K562 (cell line): ENCODE data around the gene CHM. TPM values are rescaled to one million over a fixed set of nuclear protein-coding genes. Genes with fewer than 3 reads are reported as not detected.

Source experiments
- ATAC-seq: fragments of 200-7000 bp; cut with Tn5 transposase; 3 replicates; pipeline ENCODE4 v1.9.1; 2020; ENCODE audit warnings: moderate library complexity
- BruUV-seq: library from RNA; stranded (reverse); fragments of 400-500 nt; replicated peaks from 2 replicates; lab custom pipeline; 2021; lab: Mats Ljungman, UMichigan
- CTCF ChIA-PET: fragments of 300-600 bp; formaldehyde crosslinking; extraction: SDS; loops from one replicate; lab custom pipeline; 2021; ENCODE audit warnings: low intra/inter-chr PET ratio; lab: Yijun Ruan, JAX
- POLR2A ChIA-PET: fragments of 300-600, 350-650 bp; sonication (Branson Sonifier 250); formaldehyde crosslinking; extraction: SDS; loops from one replicate; lab custom pipeline; 2021; ENCODE audit warnings: antibody characterized with exemption, inconsistent platforms; lab: Yijun Ruan, JAX
- DNase-seq, 4 experiments: peaks; one replicate each; pipeline versions ENCODE4 v3.0.0 to v3.0.0-alpha.2; 2011 to 2018; ENCODE audit warnings: low spot score in 3 of 4, mixed read lengths in 3 of 4; ENCODE audit errors: extremely low read depth in 1 of 4
- FAIRE-seq: peaks from 2 replicates; lab custom pipeline; 2011; peaks lifted over from hg19 to GRCh38; lab: Jason Lieb, UNC
- H2AFZ ChIP-seq: 2 replicates; pipeline ENCODE4 v1.6.0; 2011; ENCODE audit warnings: low read depth, low read length, control low read depth, inconsistent platforms
- H3K27ac ChIP-seq: fragments of 200-600 bp; 3 replicates; pipeline ENCODE4 v1.8.0; 2011; ENCODE audit warnings: low read depth, mild to moderate bottlenecking, control low read depth, inconsistent platforms, low read length, moderate library complexity, mixed read lengths; ENCODE audit errors: extremely low read depth
- H3K27me3 ChIP-seq, 2 experiments: fragments of 300-600 bp in 1 of 2; 2 replicates in 1 of 2; 3 replicates in 1 of 2; pipeline versions ENCODE4 v1.6.0 to v1.8.0; 2011; ENCODE audit warnings: inconsistent platforms in 2 of 2, low read length in 2 of 2, mild to moderate bottlenecking in 1 of 2, mixed read lengths in 1 of 2, moderate library complexity in 1 of 2; ENCODE audit not compliant: control insufficient read depth in 2 of 2, insufficient read depth in 2 of 2
- H3K36me3 ChIP-seq: fragments of 300-600 bp; 3 replicates; pipeline ENCODE4 v1.8.0; 2011; ENCODE audit warnings: mild to moderate bottlenecking, low read length, inconsistent platforms; ENCODE audit not compliant: control insufficient read depth, insufficient read depth
- H3K4me1 ChIP-seq, 2 experiments: fragments of 200-600 bp in 1 of 2; replicated peaks in 1 of 2; 2 replicates in 1 of 2; 3 replicates in 1 of 2; pipeline versions ENCODE4 v1.5.1 to v1.8.0; 2011; ENCODE audit warnings: inconsistent platforms in 2 of 2, low read length in 2 of 2, mild to moderate bottlenecking in 1 of 2, mixed read lengths in 1 of 2, moderate library complexity in 1 of 2; ENCODE audit not compliant: control insufficient read depth in 2 of 2, insufficient read depth in 2 of 2
- H3K4me2 ChIP-seq: 2 replicates; pipeline ENCODE4 v1.6.1; 2011; ENCODE audit warnings: low read length, control low read depth, inconsistent platforms, mixed read lengths; ENCODE audit not compliant: insufficient read depth
- H3K4me3 ChIP-seq: fragments of 200-600 bp; sonication (generic), shearing (Covaris generic); 2 replicates; pipeline ENCODE4 v1.5.1; 2016; ENCODE audit warnings: control low read depth, inconsistent platforms
- H3K79me2 ChIP-seq: fragments of 200-600 bp; 3 replicates; pipeline ENCODE4 v1.8.0; 2011; ENCODE audit warnings: low read length, inconsistent platforms; ENCODE audit not compliant: control insufficient read depth, insufficient read depth
- H3K9ac ChIP-seq, 2 experiments: 2 replicates each; pipeline versions ENCODE4 v1.6.0 to v1.6.1; 2011; ENCODE audit warnings: low read depth in 2 of 2, low read length in 2 of 2, control low read depth in 1 of 2, inconsistent platforms in 1 of 2, mild to moderate bottlenecking in 1 of 2, mixed read lengths in 1 of 2; ENCODE audit not compliant: insufficient read depth in 1 of 2
- H3K9me1 ChIP-seq: one replicate; pipeline ENCODE4 v1.6.0; 2011; ENCODE audit warnings: inconsistent platforms, mild to moderate bottlenecking, low read length, moderate library complexity; ENCODE audit not compliant: control insufficient read depth, insufficient read depth
- H3K9me3 ChIP-seq: replicated peaks from 2 replicates; pipeline ENCODE4 v1.5.1; 2011; ENCODE audit warnings: low read depth, low read length, inconsistent platforms; ENCODE audit not compliant: control insufficient read depth, insufficient read depth
- H4K20me1 ChIP-seq: replicated peaks from 2 replicates; pipeline ENCODE4 v1.6.1; 2011; ENCODE audit warnings: low read length, inconsistent platforms, mixed read lengths; ENCODE audit not compliant: control insufficient read depth, insufficient read depth
- ESRRB ChIP-seq: fragments of 250-450 bp; sonication (Bioruptor Pico); IDR thresholded peaks from 2 replicates; pipeline ENCODE4 v1.5.0; 2020; ENCODE audit warnings: mild to moderate bottlenecking, moderate library complexity, borderline replicate concordance
- MECOM ChIP-seq: fragments of 250-450 bp; sonication (Bioruptor Pico); IDR thresholded peaks from 2 replicates; pipeline ENCODE4 v1.8.0; 2022; ENCODE audit warnings: inconsistent platforms
- MEF2A ChIP-seq: IDR thresholded peaks from 2 replicates; pipeline ENCODE4 v1.6.1; 2011; ENCODE audit warnings: low read depth, mild to moderate bottlenecking, low read length, moderate library complexity; ENCODE audit not compliant: control insufficient read depth
- TEAD4 ChIP-seq, 2 experiments: sonication (generic) in 1 of 2; formaldehyde crosslinking in 1 of 2; IDR thresholded peaks; 2 replicates each; pipeline versions ENCODE4 v1.6.1 to v1.8.0; 2012 to 2022; ENCODE audit warnings: borderline replicate concordance in 1 of 2, inconsistent platforms in 1 of 2, low read length in 1 of 2, mild to moderate bottlenecking in 1 of 2, missing genetic modification reagents in 1 of 2
- VEZF1 ChIP-seq: fragments of 200-800 bp; sonication (Bioruptor generic); IDR thresholded peaks from 2 replicates; pipeline ENCODE4 v1.6.1; 2017; ENCODE audit warnings: missing genetic modification characterization, missing compliant biosample characterization
- ZC3H4 ChIP-seq: sonication (generic); formaldehyde crosslinking; IDR thresholded peaks from 2 replicates; pipeline ENCODE4 v1.9.0; 2021; ENCODE audit warnings: missing genetic modification reagents, borderline replicate concordance
- ZNF174 ChIP-seq: fragments of 250-450 bp; sonication (Bioruptor Pico); IDR thresholded peaks from 2 replicates; pipeline ENCODE4 v1.4.0; 2020; ENCODE audit warnings: mild to moderate bottlenecking
- ZNF395 ChIP-seq: fragments of 200-800 bp; sonication (Bioruptor generic); IDR thresholded peaks from 2 replicates; pipeline ENCODE4 v1.6.1; 2017; ENCODE audit warnings: missing genetic modification characterization, missing compliant biosample characterization
- WGBS: fragments of 100-300 bp; shearing (Covaris generic); methylation state at CpG from one replicate; pipeline ENCODE4 v1.1.6; 2016; ENCODE audit warnings: low coverage, mixed read lengths; ENCODE audit not compliant: insufficient coverage; ENCODE audit errors: missing lambda C conversion rate; 5-methylcytosine and 5-hydroxymethylcytosine counted together
- in situ Hi-C: fragments of 300-500 bp; cut with MboI; formaldehyde crosslinking; loops from 4 replicates; pipeline ENCODE4 v1.15.0; 2018; ENCODE audit warnings: inconsistent platforms, mixed read lengths
- intact Hi-C: fragments of 100-400 bp; cut with micrococcal nuclease; formaldehyde crosslinking; loops from 2 replicates; pipeline ENCODE4 v1.14.2; 2022
- polyA plus RNA-seq, 8 experiments: library from polyadenylated mRNA; depleted of rRNA in 4 of 8; stranded (reverse) in 5 of 8; unstranded in 3 of 8; fragments of >200 nt; fragmentation: Nextera tagmentation in 2 of 8; fragmentation: Illumina TruSeq in 1 of 8; extraction: Ambion mirVana in 2 of 8; extraction: Trizol in 1 of 8; gene quantifications; 2 replicates each; pipeline versions ENCODE4 v1.2.1 to v1.2.3, GENCODE V29; 2011 to 2014; ENCODE audit warnings: inconsistent platforms in 1 of 8, missing spikeins in 1 of 8
- total RNA-seq, 7 experiments: library from RNA; depleted of rRNA in 6 of 7; stranded (reverse); fragments of >200 nt in 6 of 7; fragmentation: Illumina TruSeq in 2 of 7; extraction: Trizol in 2 of 7; gene quantifications; 2 replicates each; pipeline versions ENCODE4 v1.2.1 to v1.2.3, GENCODE V29; 2011 to 2021; ENCODE audit warnings: low replicate concordance in 1 of 7

The CHM gene
- total and polyA plus RNA-seq, 9 of the 15 experiments (the other 6 are each of a cell fraction or from before 2014, with no cell fraction given), result 2.2 to 9.0 (median 4.6) TPM

GRCh38 chrX:85995641-85996040 is 51.7 kb downstream of the CHM start:
- DNase-seq (no peak), FAIRE-seq (no peak), ATAC-seq (no peak)
- TF ChIP-seq TEAD4 (IDR thresholded peaks at IDR 0.05; ENCODE audit: low read length) (no peak), TEAD4 (CRISPR knock-in tag; IDR thresholded peaks at IDR 0.05; ENCODE audit: borderline replicate concordance) (no peak), ZNF174 (CRISPR knock-in tag) (no peak), ESRRB (CRISPR knock-in tag) (no peak), ZNF395 (CRISPR knock-in tag) (no peak), VEZF1 (CRISPR knock-in tag) (no peak), ZC3H4 (CRISPR knock-in tag) (no peak), MECOM (no peak), MEF2A (no peak)
- ChIA-PET CTCF (no interaction called here), POLR2A (no interaction called here)
- H3K4me2 ChIP-seq, result no peak overlapping the region
- 63% methylated on average over 1 of the region's 1 CpG for WGBS
- H3K27ac ChIP-seq, result no peak overlapping the region
- BruUV-seq, result no TSS peak
- no peak overlapping the region for H2AFZ ChIP-seq
- H4K20me1 ChIP-seq, result no peaks in the 10 kb centered on the region
- H3K9ac ChIP-seq, result no peak overlapping the region
- H3K79me2 ChIP-seq, result no peaks in the 10 kb centered on the region
- intact Hi-C loops, result no loop called here
- no peaks in the 10 kb centered on the region for H3K9me1 ChIP-seq
- no peaks in the 10 kb centered on the region; a peak in 1 of 5 replicates for H3K4me1 ChIP-seq
- no peak overlapping the region for H3K4me3 ChIP-seq
- in situ Hi-C loops, result no loop called here
- no peaks in the 10 kb centered on the region for H3K36me3 ChIP-seq
- H3K27me3 ChIP-seq, result no peaks in the 10 kb centered on the region
- H3K9me3 ChIP-seq, result no peaks in the 10 kb centered on the region
